ENCODE measurements around the gene TANC2.

- TF ChIP-seq CTCF (IDR thresholded peaks at IDR 0.05): no peak
- no peak for TF ChIP-seq EP300 (IDR thresholded peaks at IDR 0.05)
- TF ChIP-seq POLR2AphosphoS5 (IDR thresholded peaks at IDR 0.05): no peak
- TF ChIP-seq POLR2A (IDR thresholded peaks at IDR 0.05): no peak
These were observed 14.8 kb downstream of the TANC2 start for GRCh38 chr17:62980842-62981241.

Measured in gastroesophageal sphincter (tissue), 3 donors.